GM23338 (cell line): ENCODE results near the gene COL5A2. TPM values are rescaled to one million over a fixed set of nuclear protein-coding genes. Genes with fewer than 3 reads are reported as not detected.

Experiments used
- ATAC-seq: fragments of 200-7000 bp; cut with Tn5 transposase; 3 replicates; pipeline ENCODE4 v1.9.1; 2020
- DNase-seq: peaks from one replicate; pipeline ENCODE4 v3.0.0-alpha.2; 2015; ENCODE audit warnings: low spot score
- H2AFZ ChIP-seq: fragments of 200-600 bp; sonication (generic); 2 replicates; pipeline ENCODE4 v1.8.0; 2016; ENCODE audit warnings: antibody characterized with exemption, mild to moderate bottlenecking, moderate library complexity
- H3F3A ChIP-seq: fragments of 200-600 bp; sonication (generic); replicated peaks from 2 replicates; pipeline ENCODE4 v1.8.0; 2017; ENCODE audit warnings: antibody characterized with exemption, mixed run types, low read depth
- H3K27ac ChIP-seq: fragments of 200-600 bp; sonication (generic); 2 replicates; pipeline ENCODE4 v1.6.1; 2016; ENCODE audit warnings: low read depth
- H3K27me3 ChIP-seq: fragments of 200-600 bp; sonication (generic); 2 replicates; pipeline ENCODE4 v1.8.0; 2016; ENCODE audit warnings: mild to moderate bottlenecking, mixed run types, moderate library complexity; ENCODE audit not compliant: insufficient read depth
- H3K36me3 ChIP-seq: fragments of 200-600 bp; sonication (generic); 2 replicates; pipeline ENCODE4 v1.8.0; 2016; ENCODE audit warnings: mild to moderate bottlenecking; ENCODE audit not compliant: insufficient read depth
- H3K4me1 ChIP-seq: fragments of 200-600 bp; sonication (generic); 2 replicates; pipeline ENCODE4 v1.8.0; 2016; ENCODE audit warnings: mild to moderate bottlenecking, moderate library complexity; ENCODE audit not compliant: insufficient read depth
- H3K4me2 ChIP-seq: fragments of 200-600 bp; sonication (generic); 2 replicates; pipeline ENCODE4 v1.7.1; 2017; ENCODE audit warnings: mixed run types
- H3K4me3 ChIP-seq: fragments of 200-600 bp; sonication (generic); 2 replicates; pipeline ENCODE4 v1.6.1; 2016; ENCODE audit warnings: mixed run types
- H3K79me2 ChIP-seq: fragments of 200-600 bp; sonication (generic); replicated peaks from 2 replicates; pipeline ENCODE4 v1.8.0; 2017; ENCODE audit warnings: mild to moderate bottlenecking; ENCODE audit not compliant: insufficient read depth
- H3K9me2 ChIP-seq: fragments of 200-600 bp; sonication (generic); 2 replicates; pipeline ENCODE4 v1.8.0; 2017; ENCODE audit not compliant: insufficient read depth
- H4K20me1 ChIP-seq: fragments of 200-600 bp; sonication (generic); replicated peaks from 2 replicates; pipeline ENCODE4 v1.8.0; 2017; ENCODE audit warnings: mild to moderate bottlenecking; ENCODE audit not compliant: insufficient read depth
- H3K27ac Mint-ChIP-seq: 2 replicates; pipeline ENCODE4 v1.8.0; 2020; ENCODE audit warnings: inconsistent platforms, mild to moderate bottlenecking, moderate library complexity, mixed read lengths
- H3K27me3 Mint-ChIP-seq: 3 replicates; pipeline ENCODE4 v1.8.0; 2022; ENCODE audit warnings: low read depth, mild to moderate bottlenecking, moderate library complexity, mixed read lengths, inconsistent platforms; ENCODE audit not compliant: insufficient read depth, poor library complexity
- H3K36me3 Mint-ChIP-seq: 3 replicates; pipeline ENCODE4 v1.8.0; 2021; ENCODE audit warnings: low read depth, mild to moderate bottlenecking, inconsistent platforms, moderate library complexity, mixed read lengths
- H3K4me1 Mint-ChIP-seq: 3 replicates; pipeline ENCODE4 v1.8.0; 2020; ENCODE audit warnings: mild to moderate bottlenecking, inconsistent platforms, mixed read lengths
- H3K4me3 Mint-ChIP-seq: 3 replicates; pipeline ENCODE4 v1.8.0; 2021; ENCODE audit warnings: moderate library complexity, mild to moderate bottlenecking, inconsistent platforms, mixed read lengths
- H3K9me3 Mint-ChIP-seq: 3 replicates; pipeline ENCODE4 v1.8.0; 2020; ENCODE audit warnings: moderate library complexity, mild to moderate bottlenecking, inconsistent platforms, mixed read lengths
- CREB1 ChIP-seq: fragments of 250-450 bp; sonication (Bioruptor Pico); IDR thresholded peaks from 2 replicates; pipeline ENCODE4 v1.5.0; 2020; ENCODE audit warnings: low read depth, mild to moderate bottlenecking, moderate library complexity
- EZH2phosphoT487 ChIP-seq: fragments of 200-600 bp; sonication (generic); IDR thresholded peaks from one replicate; pipeline ENCODE4 v1.8.1; 2018; ENCODE audit warnings: antibody characterized with exemption; ENCODE audit not compliant: unreplicated experiment
- NANOG ChIP-seq: IDR thresholded peaks from 2 replicates; pipeline ENCODE4 v1.6.1; 2016; ENCODE audit warnings: antibody characterized with exemption, borderline replicate concordance
- POLR2AphosphoS5 ChIP-seq: IDR thresholded peaks from 2 replicates; pipeline ENCODE4 v1.6.1; 2016; ENCODE audit warnings: antibody characterized with exemption, low read depth
- STAT1 ChIP-seq: IDR thresholded peaks from one replicate; pipeline ENCODE4 v1.6.1; 2016; ENCODE audit warnings: antibody characterized with exemption; ENCODE audit not compliant: unreplicated experiment
- ZNF114 ChIP-seq: fragments of 250-450 bp; sonication (Bioruptor Pico); IDR thresholded peaks from 2 replicates; pipeline ENCODE4 v1.5.0; 2020; ENCODE audit warnings: mild to moderate bottlenecking, moderate library complexity
- polyA plus RNA-seq: library from polyadenylated mRNA; unstranded; fragments of >200 nt; fragmentation: Nextera tagmentation; extraction: Ambion mirVana; gene quantifications from 2 replicates; pipeline ENCODE4 v1.2.1, GENCODE V29; 2016
- total RNA-seq: library from RNA; depleted of rRNA; stranded (reverse); fragments of >200 nt; shearing (Covaris generic); gene quantifications from 2 replicates; pipeline ENCODE4 v1.2.3, GENCODE V29; 2014
- TF ChIP-seq, protein P1 (sequence below): fragments of 250-450 bp; sonication (Bioruptor Pico); IDR thresholded peaks from 2 replicates; pipeline ENCODE4 v1.5.0; 2020; ENCODE audit warnings: mild to moderate bottlenecking, moderate library complexity
- TF ChIP-seq, protein P2 (sequence below): IDR thresholded peaks from 2 replicates; pipeline ENCODE4 v1.6.1; 2016; ENCODE audit warnings: antibody characterized with exemption
- TF ChIP-seq, protein P3 (sequence below), 2 experiments: fragments of 200-600 bp in 1 of 2; sonication (generic) in 1 of 2; conservative IDR thresholded peaks; 2 replicates each; pipeline versions ENCODE4 v1.5.1 to v1.6.1; 2016 to 2017; ENCODE audit warnings: antibody characterized with exemption in 2 of 2, low read depth in 2 of 2, mild to moderate bottlenecking in 2 of 2, moderate library complexity in 1 of 2

COL5A2 gene
- total and polyA plus RNA-seq, 2 experiments from 2014 or later: 6.7 to 19.7 TPM

DNA sequence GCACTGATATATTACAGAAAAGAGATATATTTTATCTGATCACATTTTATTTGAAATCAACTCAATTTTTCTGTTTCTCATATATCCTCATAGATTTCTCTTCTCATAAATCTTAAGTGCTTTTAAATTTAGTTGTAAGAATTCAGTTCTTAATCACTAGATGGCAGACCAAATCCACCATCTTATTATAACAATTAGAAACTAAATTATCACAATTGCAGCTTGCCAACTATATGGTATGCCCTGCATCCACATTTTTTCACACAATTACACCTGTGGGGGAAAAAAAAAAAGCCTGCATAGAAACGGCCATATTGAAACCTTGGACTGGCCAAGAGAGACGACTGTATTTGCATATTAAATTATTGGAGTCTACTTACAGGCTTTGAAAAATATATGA, 64.4 kb downstream of the COL5A2 start:
- H4K20me1 ChIP-seq: no peaks in the 10 kb centered on the region
- TF ChIP-seq, protein P1, sequence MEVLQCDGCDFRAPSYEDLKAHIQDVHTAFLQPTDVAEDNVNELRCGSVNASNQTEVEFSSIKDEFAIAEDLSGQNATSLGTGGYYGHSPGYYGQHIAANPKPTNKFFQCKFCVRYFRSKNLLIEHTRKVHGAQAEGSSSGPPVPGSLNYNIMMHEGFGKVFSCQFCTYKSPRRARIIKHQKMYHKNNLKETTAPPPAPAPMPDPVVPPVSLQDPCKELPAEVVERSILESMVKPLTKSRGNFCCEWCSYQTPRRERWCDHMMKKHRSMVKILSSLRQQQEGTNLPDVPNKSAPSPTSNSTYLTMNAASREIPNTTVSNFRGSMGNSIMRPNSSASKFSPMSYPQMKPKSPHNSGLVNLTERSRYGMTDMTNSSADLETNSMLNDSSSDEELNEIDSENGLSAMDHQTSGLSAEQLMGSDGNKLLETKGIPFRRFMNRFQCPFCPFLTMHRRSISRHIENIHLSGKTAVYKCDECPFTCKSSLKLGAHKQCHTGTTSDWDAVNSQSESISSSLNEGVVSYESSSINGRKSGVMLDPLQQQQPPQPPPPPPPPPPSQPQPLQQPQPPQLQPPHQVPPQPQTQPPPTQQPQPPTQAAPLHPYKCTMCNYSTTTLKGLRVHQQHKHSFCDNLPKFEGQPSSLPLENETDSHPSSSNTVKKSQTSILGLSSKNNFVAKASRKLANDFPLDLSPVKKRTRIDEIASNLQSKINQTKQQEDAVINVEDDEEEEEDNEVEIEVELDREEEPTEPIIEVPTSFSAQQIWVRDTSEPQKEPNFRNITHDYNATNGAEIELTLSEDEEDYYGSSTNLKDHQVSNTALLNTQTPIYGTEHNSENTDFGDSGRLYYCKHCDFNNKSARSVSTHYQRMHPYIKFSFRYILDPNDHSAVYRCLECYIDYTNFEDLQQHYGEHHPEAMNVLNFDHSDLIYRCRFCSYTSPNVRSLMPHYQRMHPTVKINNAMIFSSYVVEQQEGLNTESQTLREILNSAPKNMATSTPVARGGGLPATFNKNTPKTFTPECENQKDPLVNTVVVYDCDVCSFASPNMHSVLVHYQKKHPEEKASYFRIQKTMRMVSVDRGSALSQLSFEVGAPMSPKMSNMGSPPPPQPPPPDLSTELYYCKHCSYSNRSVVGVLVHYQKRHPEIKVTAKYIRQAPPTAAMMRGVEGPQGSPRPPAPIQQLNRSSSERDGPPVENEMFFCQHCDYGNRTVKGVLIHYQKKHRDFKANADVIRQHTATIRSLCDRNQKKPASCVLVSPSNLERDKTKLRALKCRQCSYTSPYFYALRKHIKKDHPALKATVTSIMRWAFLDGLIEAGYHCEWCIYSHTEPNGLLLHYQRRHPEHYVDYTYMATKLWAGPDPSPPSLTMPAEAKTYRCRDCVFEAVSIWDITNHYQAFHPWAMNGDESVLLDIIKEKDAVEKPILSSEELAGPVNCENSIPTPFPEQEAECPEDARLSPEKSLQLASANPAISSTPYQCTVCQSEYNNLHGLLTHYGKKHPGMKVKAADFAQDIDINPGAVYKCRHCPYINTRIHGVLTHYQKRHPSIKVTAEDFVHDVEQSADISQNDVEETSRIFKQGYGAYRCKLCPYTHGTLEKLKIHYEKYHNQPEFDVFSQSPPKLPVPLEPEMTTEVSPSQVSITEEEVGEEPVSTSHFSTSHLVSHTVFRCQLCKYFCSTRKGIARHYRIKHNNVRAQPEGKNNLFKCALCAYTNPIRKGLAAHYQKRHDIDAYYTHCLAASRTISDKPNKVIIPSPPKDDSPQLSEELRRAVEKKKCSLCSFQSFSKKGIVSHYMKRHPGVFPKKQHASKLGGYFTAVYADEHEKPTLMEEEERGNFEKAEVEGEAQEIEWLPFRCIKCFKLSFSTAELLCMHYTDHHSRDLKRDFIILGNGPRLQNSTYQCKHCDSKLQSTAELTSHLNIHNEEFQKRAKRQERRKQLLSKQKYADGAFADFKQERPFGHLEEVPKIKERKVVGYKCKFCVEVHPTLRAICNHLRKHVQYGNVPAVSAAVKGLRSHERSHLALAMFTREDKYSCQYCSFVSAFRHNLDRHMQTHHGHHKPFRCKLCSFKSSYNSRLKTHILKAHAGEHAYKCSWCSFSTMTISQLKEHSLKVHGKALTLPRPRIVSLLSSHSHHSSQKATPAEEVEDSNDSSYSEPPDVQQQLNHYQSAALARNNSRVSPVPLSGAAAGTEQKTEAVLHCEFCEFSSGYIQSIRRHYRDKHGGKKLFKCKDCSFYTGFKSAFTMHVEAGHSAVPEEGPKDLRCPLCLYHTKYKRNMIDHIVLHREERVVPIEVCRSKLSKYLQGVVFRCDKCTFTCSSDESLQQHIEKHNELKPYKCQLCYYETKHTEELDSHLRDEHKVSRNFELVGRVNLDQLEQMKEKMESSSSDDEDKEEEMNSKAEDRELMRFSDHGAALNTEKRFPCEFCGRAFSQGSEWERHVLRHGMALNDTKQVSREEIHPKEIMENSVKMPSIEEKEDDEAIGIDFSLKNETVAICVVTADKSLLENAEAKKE: no peak
- no peak for TF ChIP-seq ZNF114
- no peak for TF ChIP-seq STAT1
- TF ChIP-seq NANOG: no peak
- TF ChIP-seq, protein P2, sequence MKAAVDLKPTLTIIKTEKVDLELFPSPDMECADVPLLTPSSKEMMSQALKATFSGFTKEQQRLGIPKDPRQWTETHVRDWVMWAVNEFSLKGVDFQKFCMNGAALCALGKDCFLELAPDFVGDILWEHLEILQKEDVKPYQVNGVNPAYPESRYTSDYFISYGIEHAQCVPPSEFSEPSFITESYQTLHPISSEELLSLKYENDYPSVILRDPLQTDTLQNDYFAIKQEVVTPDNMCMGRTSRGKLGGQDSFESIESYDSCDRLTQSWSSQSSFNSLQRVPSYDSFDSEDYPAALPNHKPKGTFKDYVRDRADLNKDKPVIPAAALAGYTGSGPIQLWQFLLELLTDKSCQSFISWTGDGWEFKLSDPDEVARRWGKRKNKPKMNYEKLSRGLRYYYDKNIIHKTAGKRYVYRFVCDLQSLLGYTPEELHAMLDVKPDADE: no peak
- no peak for TF ChIP-seq POLR2AphosphoS5
- TF ChIP-seq, protein P3, sequence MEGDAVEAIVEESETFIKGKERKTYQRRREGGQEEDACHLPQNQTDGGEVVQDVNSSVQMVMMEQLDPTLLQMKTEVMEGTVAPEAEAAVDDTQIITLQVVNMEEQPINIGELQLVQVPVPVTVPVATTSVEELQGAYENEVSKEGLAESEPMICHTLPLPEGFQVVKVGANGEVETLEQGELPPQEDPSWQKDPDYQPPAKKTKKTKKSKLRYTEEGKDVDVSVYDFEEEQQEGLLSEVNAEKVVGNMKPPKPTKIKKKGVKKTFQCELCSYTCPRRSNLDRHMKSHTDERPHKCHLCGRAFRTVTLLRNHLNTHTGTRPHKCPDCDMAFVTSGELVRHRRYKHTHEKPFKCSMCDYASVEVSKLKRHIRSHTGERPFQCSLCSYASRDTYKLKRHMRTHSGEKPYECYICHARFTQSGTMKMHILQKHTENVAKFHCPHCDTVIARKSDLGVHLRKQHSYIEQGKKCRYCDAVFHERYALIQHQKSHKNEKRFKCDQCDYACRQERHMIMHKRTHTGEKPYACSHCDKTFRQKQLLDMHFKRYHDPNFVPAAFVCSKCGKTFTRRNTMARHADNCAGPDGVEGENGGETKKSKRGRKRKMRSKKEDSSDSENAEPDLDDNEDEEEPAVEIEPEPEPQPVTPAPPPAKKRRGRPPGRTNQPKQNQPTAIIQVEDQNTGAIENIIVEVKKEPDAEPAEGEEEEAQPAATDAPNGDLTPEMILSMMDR (conservative IDR thresholded peaks at IDR 0.05; ENCODE audit: low read depth in 2 of 2): no peak; a peak in 3 of 4 replicates
- no peak for TF ChIP-seq EZH2phosphoT487
- TF ChIP-seq CREB1 (CRISPR knock-in tag): no peak
- no peaks in the 10 kb centered on the region for H3K79me2 ChIP-seq
- Mint-ChIP-seq H3K4me3 (no peak overlapping the region), H3K27me3 (no peaks in the 10 kb centered on the region), H3K36me3 (no peaks in the 10 kb centered on the region), H3K27ac (no peak overlapping the region), H3K4me1 (peaks cover 12% of the 10 kb centered on the region), H3K9me3 (no peaks in the 10 kb centered on the region)
- DNase-seq (peak; percentile 19), ATAC-seq (no peak)
- no peak overlapping the region for H3K27ac ChIP-seq
- no peak overlapping the region for H3K4me2 ChIP-seq
- H3K36me3 ChIP-seq: no peaks in the 10 kb centered on the region
- H3K9me2 ChIP-seq: peaks cover 3% of the 10 kb centered on the region; the same call in 1 of the 2 replicates
- no peaks in the 10 kb centered on the region for H3F3A ChIP-seq
- no peak overlapping the region for H3K4me3 ChIP-seq
- no peaks in the 10 kb centered on the region for H3K27me3 ChIP-seq
- H3K4me1 ChIP-seq: peaks cover 9% of the 10 kb centered on the region; the same call in 1 of the 2 replicates
- no peak overlapping the region for H2AFZ ChIP-seq
